Measurements from ENCODE around the gene NHSL2.
"Not testable (repeated sequence)": the region's sequence is repeated elsewhere in the genome, so short reads cannot be mapped to it uniquely, and the experiment has no call there.

The NHSL2 gene

DNA sequence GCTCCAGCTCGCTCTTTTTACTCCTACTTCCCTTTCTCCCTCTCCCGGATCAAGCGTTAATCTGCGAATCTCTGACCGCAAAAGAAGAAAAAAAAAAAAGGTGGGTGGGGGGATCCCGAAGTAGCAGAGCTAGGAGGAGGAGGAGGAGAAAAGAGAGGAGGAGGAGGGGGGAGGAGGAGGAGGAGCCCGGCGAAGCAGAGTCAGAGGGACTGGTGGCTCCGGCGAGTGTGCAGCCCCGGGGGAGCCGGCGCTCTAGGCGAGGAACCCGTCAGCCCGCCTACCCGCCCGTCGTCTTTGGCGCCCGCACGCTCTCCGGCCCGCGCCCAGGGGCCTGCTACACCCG is at the start of gene NHSL2:
TSS of gene NHSL2 (plus strand) at position 203 of the 343 bp plus-strand sequence.
- in situ Hi-C loops (cut with HindIII; ENCODE audit: low sequenced_read_pairs): loop anchor here (5.0 kb wide), 2 partner anchors 42 to 217 kb away; no protein-coding TSS in a partner anchor

DNA sequence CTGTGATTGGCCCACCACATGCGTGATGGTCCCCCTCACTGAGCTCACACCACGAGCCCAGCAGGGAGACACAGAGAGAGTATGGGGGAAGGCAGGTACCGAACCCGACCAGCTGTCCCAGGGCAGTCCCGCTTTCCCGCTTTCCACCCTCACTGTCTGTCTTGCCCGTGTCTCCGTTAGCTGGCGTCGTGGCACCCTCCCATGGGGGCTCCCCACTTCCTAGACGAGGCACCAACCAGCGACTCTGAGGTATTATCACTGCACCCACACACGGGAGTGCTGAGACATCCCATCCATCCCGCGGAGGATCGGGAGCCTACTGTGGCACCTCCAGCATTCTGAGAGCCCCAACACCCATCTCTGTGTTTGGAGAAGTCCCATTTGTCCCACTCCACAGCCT is 43.0 kb upstream of the NHSL2 start:
- in situ Hi-C loops (cut with HindIII; ENCODE audit: low sequenced_read_pairs): no loop called here

DNA sequence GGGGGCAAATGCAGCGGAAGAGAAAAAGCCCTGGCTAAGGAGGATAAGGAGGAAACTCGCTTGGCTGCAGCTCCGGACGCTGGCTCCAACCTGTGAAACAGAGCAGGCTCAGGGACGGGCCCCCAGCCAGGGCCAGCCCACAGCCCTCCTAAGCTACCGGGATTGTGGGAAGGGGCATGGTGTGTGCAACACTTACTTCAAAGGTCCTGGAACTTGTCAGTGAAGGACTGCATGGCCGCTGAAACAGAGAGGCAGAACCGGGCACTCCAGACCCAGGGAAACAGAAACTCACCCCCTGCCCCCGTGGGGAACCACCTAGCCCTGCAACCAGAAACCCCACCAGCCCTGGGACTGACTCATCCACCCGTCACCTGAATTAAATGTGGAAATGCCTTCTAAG is 41.1 kb upstream of the NHSL2 start:
- in situ Hi-C loops (cut with HindIII; ENCODE audit: low sequenced_read_pairs): not testable (repeated sequence)

DNA sequence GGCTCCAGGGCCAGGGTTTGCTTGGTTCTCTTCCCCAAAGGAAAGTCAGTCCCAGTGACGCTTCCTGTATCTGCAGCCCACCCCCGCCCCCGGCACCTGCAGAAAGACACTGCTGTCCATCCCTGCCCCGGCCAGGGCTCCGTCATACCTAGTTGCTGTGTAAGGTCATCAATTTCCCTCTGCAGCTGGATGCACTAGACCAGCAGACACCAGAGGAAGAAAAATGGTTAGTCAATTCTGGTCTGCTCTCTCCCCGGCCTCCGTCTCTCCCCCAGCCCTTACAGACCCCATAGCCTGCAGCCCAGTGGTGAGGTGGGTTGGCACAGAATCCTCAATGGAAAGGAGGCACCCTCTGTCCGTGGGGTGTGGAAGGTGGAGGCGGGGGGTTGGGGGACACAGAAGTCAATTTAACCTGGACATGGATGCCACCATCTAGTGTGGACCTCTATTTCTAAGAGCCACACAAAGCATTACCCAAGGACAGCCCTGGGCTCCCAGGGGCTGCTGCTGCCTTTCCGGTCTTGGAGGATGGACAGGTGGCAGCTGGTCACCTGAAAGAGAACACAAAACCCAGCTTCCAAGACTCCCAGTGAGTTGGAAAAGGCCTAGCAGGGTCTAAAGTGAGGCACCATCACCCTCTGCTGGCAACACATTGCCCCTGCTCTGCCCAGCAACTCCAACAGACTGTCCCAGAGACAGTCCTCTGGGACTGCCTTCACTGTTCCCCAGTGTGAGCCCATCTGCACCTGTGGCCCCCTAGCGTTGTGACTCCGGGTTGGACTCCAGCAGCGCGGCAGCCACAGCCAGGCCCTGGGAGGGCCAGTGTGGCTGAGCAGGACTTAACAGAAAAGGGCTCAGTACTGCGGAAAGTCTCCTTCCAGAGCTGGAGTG is 40.2 kb upstream of the NHSL2 start:
- in situ Hi-C loops (cut with HindIII; ENCODE audit: low sequenced_read_pairs): no loop called here

DNA sequence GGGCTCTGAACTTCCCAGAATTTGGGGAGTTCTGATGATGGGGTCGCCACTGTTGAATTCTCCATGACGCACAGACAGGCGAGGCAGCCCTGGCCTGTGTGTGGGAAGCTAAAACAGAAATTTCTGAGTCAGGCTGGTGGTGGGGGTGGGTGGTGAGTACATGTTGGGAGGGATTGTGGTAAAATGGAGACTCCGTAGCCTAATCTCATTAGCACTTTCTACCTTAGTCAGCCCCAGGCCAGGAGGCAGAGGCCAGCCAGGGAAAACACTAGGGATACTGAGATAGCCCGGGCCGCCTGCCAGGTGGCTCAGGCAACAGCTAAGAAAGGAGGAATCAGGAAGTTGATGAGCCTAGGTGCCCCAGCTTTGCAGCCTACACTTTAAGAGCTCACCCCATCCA is 39.3 kb upstream of the NHSL2 start:
- in situ Hi-C loops (cut with HindIII; ENCODE audit: low sequenced_read_pairs): no loop called here

DNA sequence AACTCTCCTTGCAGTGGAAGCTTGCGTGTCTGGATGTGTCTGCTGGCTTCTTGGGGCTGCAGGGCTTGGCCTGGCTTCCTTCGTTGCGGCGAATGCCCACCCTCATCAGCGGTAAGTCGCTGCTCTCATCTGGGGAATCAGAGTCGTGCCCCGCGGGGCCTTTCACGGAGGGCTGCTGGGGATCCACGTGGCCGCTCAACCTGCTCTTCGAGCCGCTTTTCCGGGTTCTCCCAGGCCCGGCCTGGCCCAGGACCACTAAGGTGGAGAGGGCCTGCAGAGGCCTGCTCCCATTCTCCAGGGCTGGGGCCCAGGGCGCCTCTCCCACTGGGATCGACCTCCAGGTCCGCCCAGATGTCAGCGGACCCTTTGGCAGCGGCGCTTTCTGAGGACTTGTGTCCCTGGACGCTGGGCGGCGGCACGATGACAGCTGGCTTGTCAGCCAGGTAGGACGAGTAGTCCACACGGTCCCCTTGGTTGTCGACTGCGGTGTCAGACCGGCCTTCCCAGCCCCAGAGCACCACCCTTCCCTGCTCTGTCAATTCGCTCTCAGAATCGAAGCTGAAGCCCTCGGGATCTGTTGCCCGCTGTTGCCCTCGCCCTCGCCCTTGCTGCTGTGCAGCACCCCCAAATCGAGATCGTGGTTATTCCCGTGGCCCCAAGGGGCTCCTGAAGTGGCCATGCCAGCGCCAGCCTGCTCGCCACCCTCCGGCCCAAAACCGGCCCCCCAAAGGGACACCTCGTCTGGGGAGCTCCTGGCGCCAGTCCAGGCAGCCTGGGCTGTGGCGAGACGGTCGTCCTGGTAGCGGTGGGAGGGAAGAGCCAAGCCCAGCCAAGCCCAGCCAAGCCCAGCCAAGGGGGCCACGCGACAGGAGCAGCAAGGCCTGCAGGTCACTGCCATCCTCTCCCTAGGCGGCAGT is 37.8 kb upstream of the NHSL2 start:
- in situ Hi-C loops (cut with HindIII; ENCODE audit: low sequenced_read_pairs): no loop called here

DNA sequence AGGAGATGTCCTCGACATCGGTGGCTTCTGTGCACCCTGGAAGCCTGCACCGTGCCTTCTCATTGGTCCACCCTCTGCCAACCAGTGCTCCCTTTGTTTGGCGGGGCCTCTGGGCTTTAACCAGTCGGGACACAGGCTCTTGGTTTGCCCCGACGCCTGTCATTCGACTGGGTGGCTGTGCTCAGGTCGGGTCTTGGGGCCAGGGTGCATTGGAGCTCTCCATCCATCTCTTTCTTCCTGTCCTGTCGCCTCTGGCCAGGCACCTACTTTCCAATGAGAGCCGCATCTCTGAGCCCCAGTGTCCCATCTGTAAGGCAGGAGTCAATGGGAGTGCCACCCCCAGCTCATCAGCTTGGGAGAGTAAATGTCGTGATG is 37.2 kb upstream of the NHSL2 start:
- in situ Hi-C loops (cut with HindIII; ENCODE audit: low sequenced_read_pairs): no loop called here

DNA sequence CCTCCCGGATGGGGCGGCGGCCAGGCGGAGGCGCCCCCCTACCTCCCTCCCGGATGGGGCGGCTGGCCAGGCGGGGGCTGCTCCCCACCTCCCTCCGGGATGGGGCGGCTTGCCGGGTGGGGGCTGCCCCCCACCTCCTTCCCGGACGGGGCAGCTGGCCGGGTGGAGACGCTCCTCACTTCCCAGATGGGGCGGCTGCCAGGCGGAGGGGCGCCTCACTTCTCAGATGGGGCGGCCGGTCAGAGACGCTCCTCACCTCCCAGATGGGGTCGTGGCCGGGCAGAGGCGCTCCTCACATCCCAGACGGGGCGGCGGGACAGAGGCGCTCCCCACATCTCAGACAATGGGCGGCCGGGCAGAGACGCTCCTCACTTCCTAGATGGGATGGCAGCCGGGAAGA is 33.8 kb upstream of the NHSL2 start:
- in situ Hi-C loops (cut with HindIII; ENCODE audit: low sequenced_read_pairs): not testable (repeated sequence)

DNA sequence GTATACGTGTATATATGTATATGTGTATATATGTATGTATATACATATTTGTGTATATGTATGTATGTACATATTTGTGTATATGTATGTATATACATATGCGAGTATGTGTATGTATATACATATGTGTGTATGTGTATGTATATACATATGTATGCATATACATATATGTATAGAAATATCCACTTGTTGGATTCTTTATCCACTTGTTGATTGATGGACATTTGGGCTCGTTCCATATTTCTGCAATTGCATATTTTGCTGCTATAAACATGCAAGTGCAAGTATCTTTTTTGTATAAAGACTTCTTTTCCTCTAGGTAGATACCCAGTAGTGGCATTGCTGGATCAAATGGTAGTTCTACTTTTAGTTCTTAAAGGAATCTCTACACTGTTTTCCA is 25.5 kb upstream of the NHSL2 start:
- in situ Hi-C loops (cut with HindIII; ENCODE audit: low sequenced_read_pairs): no loop called here

DNA sequence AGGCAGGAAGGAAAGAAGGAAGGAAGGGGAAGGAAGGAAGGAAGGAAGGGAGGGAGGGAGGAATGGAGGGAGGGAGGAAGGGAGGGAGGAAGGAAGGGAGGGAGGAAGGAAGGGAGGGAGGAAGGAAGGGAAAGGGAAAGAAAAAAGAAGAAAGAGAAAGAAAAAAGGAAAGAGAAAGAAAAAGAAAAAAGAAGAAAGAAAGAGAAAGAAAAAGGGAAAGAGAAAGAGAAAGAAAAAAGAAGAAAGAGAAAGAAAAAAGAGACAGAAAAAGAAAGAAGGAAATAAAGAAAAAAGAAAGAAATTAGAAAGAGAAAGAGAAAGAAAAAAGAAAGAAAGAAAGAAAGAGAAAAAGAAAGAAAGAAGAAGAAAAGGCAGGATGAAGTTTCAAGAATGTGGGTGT is 15.0 kb upstream of the NHSL2 start:
- in situ Hi-C loops (cut with HindIII; ENCODE audit: low sequenced_read_pairs): no loop called here

DNA sequence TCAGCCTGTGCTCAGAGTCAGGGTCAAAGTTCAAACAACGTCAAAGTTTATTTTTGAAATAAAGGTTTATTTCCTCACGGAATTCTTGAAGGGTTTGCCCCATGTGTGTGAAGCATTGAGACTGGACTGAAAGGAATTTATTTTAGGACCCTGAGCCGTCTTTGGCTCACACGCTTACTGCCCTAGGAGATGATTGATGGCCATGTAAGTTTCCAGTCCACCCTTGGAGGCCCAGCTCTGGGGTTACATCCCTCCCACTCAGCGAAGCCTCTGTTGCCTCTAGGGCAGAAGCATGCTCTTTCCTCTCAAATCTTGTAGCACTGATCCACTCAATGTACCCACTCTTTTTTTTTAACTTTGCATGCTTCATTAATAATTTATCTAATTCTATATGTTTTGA is 4.5 kb upstream of the NHSL2 start:
- in situ Hi-C loops (cut with HindIII; ENCODE audit: low sequenced_read_pairs): no loop called here

DNA sequence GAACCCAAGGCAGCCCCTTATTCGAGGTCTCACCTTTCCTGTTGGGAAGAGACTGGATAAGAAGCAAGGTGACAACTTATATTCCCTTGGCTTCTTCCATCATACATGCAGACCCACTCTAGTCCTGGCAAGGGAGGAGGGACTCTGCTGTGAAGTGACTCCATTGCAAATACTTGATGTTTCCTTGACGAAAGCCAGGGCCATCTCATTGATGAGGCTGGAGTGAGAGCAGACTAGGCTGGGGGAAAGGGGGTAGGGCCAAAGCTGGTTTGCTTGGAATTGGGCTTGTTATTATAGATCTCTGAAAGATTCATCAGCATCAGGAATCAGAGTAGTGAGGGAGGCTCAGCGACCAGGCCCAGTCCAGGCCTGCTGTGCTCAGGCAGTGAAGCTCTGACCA is 2.3 kb upstream of the NHSL2 start:
- in situ Hi-C loops (cut with HindIII; ENCODE audit: low sequenced_read_pairs): no loop called here

DNA sequence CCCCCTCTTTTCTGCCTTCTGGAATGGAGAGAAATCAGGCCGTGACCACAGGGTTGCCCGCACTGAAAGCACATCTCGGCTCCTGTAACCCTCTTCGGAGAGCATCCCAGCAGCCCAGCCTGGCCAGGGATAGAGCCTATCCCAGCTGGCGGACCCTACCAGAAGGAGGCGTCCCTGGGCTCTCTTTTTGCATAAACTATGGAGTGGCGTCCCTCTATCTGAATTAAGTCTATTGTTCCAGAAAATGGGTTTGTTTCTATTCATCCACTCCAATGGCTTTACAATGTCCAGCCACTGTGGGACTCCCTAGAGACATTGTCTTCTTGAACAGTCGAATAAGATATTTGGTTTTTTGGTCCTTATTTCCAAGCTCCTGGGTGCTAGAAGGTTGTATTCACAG is 689 bp upstream of the NHSL2 start:
- in situ Hi-C loops (cut with HindIII; ENCODE audit: low sequenced_read_pairs): loop anchor here (5.0 kb wide), 2 partner anchors 42 to 217 kb away; no protein-coding TSS in a partner anchor

DNA sequence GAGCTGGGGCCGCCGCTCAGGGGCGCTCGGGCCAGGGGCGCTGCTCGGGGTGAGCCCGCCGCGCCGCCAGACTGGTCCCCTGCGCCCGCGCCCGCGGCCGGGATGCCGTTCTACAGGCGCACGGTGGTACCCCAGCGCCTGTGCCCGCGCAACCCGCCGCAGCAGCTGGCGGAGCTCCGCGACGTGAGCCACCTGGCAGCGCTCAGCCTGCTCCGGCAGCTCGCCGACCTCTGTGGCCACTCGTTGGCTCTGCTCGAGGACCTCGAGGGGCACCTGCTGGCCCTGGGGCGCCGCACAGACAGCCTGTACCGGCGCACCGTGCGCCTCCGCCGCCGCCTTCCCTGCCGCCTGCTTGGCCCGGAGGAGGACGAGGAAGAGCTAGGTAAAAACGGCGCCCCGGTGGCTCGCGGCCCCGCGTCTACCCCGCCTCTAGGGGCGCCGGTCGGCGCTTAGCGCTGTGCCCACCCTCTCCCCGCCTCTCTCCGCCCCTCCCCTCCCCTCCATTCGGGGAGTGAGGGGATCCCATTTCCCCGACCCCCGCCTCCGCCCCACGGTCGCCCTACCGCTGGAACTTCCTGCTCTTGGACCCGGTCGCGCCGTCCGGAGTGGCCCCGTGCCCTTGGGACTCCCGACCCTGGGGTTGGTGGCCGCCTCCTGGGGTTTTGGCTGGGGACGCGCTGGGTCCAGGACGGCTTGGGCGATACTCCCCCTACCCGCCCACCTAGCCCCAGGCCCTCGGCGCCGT is 513 bp downstream of the NHSL2 start:
- in situ Hi-C loops (cut with HindIII; ENCODE audit: low sequenced_read_pairs): loop anchor here (5.0 kb wide), 2 partner anchors 41 to 216 kb away; no protein-coding TSS in a partner anchor

DNA sequence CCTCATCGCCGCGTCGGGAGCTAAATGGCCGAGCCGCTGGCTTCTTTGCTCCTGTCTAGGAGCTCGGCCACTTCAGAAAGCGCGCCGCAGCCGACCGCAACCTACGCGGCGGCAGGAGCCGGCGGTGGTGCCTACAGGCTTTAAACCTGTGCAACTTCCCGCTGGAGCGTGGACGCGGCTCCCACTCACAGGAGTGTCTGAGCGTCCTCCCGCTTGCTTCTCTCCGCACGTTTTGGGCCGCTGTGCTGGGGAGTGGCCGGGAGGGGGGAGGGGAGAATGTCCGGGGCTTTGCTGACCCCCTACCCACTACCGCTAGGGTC is 1.0 kb downstream of the NHSL2 start:
- in situ Hi-C loops (cut with HindIII; ENCODE audit: low sequenced_read_pairs): loop anchor here (5.0 kb wide), 2 partner anchors 41 to 216 kb away; no protein-coding TSS in a partner anchor

DNA sequence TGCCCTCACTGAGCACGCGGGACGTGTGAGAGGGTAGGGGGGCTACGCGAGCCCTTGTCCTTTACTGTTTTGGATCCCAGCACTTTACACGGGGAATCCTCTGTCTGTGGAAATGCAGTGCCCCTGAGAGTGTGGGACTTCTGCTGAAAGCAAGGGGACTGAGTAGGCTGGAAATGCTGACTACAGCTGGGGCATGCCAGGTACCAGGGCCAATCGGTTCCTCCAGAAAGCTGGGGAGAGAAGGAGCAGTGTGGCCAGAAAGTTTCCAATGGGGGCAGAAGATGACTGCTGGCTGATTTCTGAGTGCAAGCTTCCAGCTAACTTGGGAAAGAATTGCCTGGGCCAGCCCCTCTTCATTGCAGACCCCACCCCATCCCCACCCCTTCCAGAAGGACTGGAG is 1.5 kb downstream of the NHSL2 start:
- in situ Hi-C loops (cut with HindIII; ENCODE audit: low sequenced_read_pairs): loop anchor here (5.0 kb wide), 2 partner anchors 40 to 215 kb away; no protein-coding TSS in a partner anchor

DNA sequence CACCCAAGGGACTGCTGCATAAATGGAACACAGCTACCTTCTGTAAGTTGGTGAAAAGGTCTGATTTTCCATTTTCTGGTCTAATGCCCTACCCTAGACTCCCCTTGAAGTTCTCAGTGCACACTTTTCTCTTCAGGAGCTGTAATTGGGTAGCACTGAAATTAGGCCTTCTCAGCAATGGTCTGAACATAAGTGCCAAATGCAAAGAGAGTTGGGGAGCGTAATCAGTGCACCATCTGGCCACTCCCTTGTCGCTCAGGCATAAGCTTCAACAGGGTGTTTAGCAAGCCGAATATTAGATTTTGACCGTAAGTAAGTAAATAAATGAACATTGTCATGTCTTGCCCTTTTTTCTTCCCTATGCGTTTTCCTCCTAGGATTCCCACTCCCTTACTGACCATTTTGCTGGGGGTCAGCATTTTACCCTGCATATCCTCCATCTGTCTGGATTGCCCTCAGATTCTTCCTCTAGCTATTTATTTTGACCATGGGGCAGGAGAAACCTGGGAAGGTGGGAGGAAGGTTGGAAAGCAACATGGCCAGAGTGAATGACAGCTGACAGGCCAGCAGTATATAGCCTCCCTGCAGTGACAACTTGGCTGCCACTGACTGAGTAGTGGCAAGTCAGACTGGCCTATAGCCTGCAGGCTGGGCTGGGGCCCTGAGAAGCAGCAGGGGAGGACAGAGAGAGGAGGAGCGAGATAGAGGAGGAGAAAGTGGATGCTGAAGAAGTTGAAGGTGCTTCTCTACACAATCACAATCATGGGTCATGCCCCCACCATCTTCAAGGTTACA is 2.7 kb downstream of the NHSL2 start:
- in situ Hi-C loops (cut with HindIII; ENCODE audit: low sequenced_read_pairs): loop anchor here (5.0 kb wide), 2 partner anchors 39 to 214 kb away; no protein-coding TSS in a partner anchor

DNA sequence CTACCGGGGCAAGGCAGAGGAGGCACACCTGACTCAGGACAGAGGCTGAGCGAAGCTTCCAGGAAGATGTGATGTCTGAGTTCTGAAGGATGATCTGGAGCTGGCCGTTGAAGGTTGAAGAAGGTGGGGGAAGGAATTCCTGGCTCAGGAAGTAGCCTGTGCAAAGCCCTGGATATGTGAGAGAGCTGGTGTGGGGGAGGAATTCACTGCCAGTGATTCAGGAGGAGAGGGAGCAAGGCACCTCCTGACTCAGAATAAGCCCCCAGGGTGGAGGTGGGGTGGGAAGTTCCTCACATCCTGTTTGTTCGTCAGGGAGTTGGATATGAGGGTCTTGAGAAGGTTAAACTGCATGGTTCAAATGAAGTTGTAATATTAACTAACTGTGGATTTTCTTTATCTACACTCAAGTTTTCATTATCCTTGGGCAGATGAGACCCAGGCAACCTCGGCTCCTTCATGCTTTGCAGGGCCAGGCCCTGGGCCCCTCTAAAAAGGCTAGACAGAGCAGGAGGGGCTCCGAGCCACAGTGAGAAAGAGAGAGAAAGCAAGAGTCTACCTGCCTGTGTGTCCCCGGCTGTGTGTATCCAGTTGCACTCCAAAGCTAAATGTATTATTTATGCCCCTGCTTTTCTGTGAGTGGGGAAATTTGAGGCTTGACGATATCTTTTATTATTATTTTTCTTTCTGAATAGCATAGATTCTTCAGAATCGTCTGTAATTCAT is 7.1 kb downstream of the NHSL2 start:
- in situ Hi-C loops (cut with HindIII; ENCODE audit: low sequenced_read_pairs): no loop called here

DNA sequence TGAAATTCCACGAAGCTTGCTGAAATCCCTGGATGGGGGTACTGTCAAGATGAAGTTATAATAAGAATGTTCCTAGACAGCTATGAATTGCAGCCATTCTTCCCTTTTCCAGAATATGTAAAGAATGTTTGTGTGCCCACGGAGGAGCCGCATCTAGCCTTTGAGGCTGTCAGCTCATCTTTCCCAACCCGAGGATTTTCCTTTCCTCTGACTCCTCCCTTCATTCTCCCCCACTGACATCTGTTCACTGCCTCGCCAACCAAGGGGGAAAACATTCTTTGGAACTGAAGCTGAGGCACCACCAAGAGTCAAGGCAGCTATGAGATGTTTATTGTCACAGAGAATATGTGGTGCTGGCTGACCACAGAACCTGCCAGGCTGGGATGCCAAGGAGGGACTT is 8.8 kb downstream of the NHSL2 start:
- in situ Hi-C loops (cut with HindIII; ENCODE audit: low sequenced_read_pairs): no loop called here

DNA sequence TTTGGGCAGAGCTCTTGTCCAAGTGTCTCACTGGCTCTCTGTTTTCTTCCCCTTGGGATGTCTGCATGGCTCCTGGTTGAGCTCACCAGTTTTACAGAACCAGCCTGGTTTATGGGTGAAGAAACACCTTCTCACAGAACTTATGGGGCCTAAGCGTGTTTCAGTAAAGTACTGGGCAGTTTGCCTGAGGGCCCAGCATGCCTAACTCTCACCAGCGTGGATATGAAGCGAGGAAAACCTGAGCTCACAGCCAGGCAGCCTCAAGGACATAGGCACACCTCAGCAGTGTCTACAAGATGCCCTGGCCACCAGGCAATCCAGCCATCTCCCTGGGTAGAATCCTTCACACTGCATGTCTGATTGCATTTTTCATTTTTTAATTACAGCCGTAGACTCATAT is 9.2 kb downstream of the NHSL2 start:
- in situ Hi-C loops (cut with HindIII; ENCODE audit: low sequenced_read_pairs): no loop called here

Data from endothelial cell of hepatic sinusoid (primary cell).